Measurements from ENCODE around the gene TEAD4.

DNA sequence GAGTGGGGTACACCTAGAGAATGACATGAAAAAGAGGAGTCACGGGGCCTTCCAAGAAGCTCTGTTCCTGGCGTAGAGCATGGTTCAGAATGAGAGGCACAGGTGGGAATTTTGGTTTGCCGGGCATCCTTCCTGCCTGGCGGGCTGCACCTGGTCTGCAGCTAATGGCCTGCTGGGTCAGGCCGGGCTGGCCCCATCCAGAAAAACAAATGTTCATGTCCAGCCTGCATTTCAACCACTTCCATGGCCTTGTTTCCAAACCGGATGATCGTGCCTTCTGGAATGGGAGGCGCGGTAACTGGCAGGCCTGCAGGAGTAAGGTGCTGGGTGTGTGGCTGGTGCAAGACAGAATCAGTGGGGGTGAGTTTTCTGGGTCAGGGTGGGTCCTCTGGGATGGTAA lies 14.4 kb downstream of the TEAD4 start:
- TF ChIP-seq, protein P1, sequence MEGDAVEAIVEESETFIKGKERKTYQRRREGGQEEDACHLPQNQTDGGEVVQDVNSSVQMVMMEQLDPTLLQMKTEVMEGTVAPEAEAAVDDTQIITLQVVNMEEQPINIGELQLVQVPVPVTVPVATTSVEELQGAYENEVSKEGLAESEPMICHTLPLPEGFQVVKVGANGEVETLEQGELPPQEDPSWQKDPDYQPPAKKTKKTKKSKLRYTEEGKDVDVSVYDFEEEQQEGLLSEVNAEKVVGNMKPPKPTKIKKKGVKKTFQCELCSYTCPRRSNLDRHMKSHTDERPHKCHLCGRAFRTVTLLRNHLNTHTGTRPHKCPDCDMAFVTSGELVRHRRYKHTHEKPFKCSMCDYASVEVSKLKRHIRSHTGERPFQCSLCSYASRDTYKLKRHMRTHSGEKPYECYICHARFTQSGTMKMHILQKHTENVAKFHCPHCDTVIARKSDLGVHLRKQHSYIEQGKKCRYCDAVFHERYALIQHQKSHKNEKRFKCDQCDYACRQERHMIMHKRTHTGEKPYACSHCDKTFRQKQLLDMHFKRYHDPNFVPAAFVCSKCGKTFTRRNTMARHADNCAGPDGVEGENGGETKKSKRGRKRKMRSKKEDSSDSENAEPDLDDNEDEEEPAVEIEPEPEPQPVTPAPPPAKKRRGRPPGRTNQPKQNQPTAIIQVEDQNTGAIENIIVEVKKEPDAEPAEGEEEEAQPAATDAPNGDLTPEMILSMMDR (IDR thresholded peaks at IDR 0.05; ENCODE audit: low read depth, low read length, missing input control), result no peak
- TF ChIP-seq REST (IDR thresholded peaks at IDR 0.05) (no peak), SP1 (IDR thresholded peaks at IDR 0.05) (no peak), TAF1 (conservative IDR thresholded peaks at IDR 0.05) (no peak), JUND (IDR thresholded peaks at IDR 0.05) (no peak), EGR1 (IDR thresholded peaks at IDR 0.05; ENCODE audit: low read depth in 2 of 2) (no peak), ATF3 (IDR thresholded peaks at IDR 0.05) (no peak), MAX (IDR thresholded peaks at IDR 0.05) (no peak), YY1 (IDR thresholded peaks at IDR 0.05) (no peak), FOXA2 (IDR thresholded peaks at IDR 0.05) (no peak)

Data from liver (tissue), 3 donors.